ENCODE results near the gene PCTP.

DNA sequence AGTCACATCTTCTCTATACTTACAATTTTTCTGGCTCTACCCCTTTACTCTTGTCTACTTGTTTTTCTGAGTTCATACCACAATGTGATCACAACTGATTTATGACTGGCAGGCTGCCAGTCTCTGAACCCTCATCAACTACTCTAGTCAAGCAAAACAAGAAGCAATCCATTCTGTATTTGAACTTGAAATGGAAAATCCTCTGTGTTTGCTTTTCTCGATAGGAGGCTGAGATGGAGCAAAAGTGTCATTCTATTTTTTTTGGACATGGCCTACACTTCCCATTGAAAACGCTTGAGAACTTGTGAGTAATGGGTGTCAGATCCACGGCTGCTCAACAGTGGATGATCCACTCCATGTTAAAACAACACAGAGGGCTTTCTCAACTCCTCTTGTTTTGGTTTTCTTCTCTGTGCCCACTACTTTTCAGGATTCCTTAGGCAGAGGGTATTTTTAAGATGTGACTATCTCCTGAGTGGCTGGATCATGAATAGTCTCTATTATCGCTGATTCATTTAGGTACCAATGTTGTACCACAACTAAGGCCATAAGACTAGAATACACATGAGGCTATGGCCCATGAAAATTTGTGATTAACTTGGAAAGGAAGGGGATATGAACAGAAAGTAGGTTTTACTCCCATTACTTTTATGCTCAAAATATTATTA, 39.9 kb upstream of the PCTP start:
- TF ChIP-seq CTCF (IDR thresholded peaks at IDR 0.05 in 4 of 5, conservative IDR thresholded peaks at IDR 0.05 in 1 of 5), result no peak
- TF ChIP-seq POLR2A (IDR thresholded peaks at IDR 0.05), result no peak

All from gastrocnemius medialis (tissue), 4 donors.